Middle frontal gyrus (tissue), 1 donor: ENCODE results near the gene GAS7.

Experiments used
- DNase-seq: peaks from one replicate; pipeline ENCODE4 v3.0.0-alpha.2; 2015; ENCODE audit warnings: low spot score; ENCODE audit errors: extremely low spot score

GAS7 gene

GRCh38 chr17:9987779-9988585 is 210.4 kb downstream of the GAS7 start:
- no peak for DNase-seq

- DNase-seq, result no peak
Measured at GRCh38 chr17:9986754-9987382, 211.5 kb downstream of the GAS7 start.

- DNase-seq, result no peak
Measured at GRCh38 chr17:9985646-9986045, 212.8 kb downstream of the GAS7 start.

GRCh38 chr17:9984768-9985167 is 213.6 kb downstream of the GAS7 start:
- DNase-seq, result no peak

GRCh38 chr17:9982159-9982558 is 216.2 kb downstream of the GAS7 start:
- no peak for DNase-seq

GRCh38 chr17:9981344-9981915 is 217.0 kb downstream of the GAS7 start:
- no peak for DNase-seq

- no peak for DNase-seq
Measured at GRCh38 chr17:9979463-9979995, 218.9 kb downstream of the GAS7 start.

GRCh38 chr17:9977180-9977575 is 221.2 kb downstream of the GAS7 start:
- DNase-seq, result no peak

GRCh38 chr17:9976283-9977179 is 221.9 kb downstream of the GAS7 start:
- no peak for DNase-seq

- DNase-seq, result no peak
Measured at GRCh38 chr17:9974448-9975381, 223.7 kb downstream of the GAS7 start.

- DNase-seq, result no peak
Measured at GRCh38 chr17:9973669-9974447, 224.5 kb downstream of the GAS7 start.

GRCh38 chr17:9971991-9972390 is 226.4 kb downstream of the GAS7 start:
- DNase-seq, result no peak

GRCh38 chr17:9969301-9969935 is 229.0 kb downstream of the GAS7 start:
- no peak for DNase-seq

- DNase-seq, result no peak
Measured at GRCh38 chr17:9968881-9969280, 229.5 kb downstream of the GAS7 start.

- no peak for DNase-seq
Measured at GRCh38 chr17:9968008-9968407, 230.4 kb downstream of the GAS7 start.

- no peak for DNase-seq
Measured at GRCh38 chr17:9959377-9959981, 238.9 kb downstream of the GAS7 start.

GRCh38 chr17:9958586-9959281 is 239.7 kb downstream of the GAS7 start:
- no peak for DNase-seq

GRCh38 chr17:9957244-9957643 is 241.2 kb downstream of the GAS7 start:
- DNase-seq, result no peak
